ENCODE results near the gene C11orf58. TPM values are rescaled to one million over a fixed set of nuclear protein-coding genes. Genes with fewer than 3 reads are reported as not detected.

C11orf58 gene
- total RNA-seq, 4 donors from 2014 or later: 144 to 202 (median 175) TPM

DNA sequence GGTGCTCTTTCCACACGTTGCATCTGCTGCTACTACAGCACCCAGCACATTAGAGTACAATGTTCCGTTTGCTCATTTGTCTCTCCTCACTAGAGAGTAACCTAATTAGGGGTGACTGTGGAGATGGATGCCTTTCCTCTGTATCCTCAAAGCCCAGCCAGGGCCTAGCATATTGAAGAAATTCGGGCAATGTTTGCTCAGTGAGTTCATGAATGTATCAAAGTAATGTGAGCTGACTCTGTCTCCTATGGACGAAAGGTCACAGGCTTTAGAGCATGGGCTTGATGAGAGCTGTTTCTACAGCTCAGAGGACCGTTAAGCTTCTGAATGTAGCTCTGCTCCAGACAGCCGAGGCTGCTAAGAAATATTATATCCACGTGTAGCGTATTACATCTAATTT is 67.5 kb downstream of the C11orf58 start:
- Histone ChIP-seq H3K27me3 (no peaks in the 10 kb centered on the region), H3K9me3 (no peaks in the 10 kb centered on the region), H3K27ac (replicated peaks in 1 of 4) (peak overlapping the region in 1 of 4 donors; percentile 58), H3K4me3 (no peak overlapping the region), H3K36me3 (peaks cover 0 to 20% (median 2%) of the 10 kb centered on the region in 4 donors), H3K4me1 (peaks cover 47 to 53% (median 48%) of the 10 kb centered on the region in 4 donors)
- WGBS: 69% methylated on average over 8 of the region's 8 CpGs
- TF ChIP-seq EP300 (IDR thresholded peaks at IDR 0.05): no peak
- no peak for TF ChIP-seq POLR2A (IDR thresholded peaks at IDR 0.05; ENCODE audit: low read depth)
- TF ChIP-seq POLR2AphosphoS5 (IDR thresholded peaks at IDR 0.05): no peak
- TF ChIP-seq, protein P1, sequence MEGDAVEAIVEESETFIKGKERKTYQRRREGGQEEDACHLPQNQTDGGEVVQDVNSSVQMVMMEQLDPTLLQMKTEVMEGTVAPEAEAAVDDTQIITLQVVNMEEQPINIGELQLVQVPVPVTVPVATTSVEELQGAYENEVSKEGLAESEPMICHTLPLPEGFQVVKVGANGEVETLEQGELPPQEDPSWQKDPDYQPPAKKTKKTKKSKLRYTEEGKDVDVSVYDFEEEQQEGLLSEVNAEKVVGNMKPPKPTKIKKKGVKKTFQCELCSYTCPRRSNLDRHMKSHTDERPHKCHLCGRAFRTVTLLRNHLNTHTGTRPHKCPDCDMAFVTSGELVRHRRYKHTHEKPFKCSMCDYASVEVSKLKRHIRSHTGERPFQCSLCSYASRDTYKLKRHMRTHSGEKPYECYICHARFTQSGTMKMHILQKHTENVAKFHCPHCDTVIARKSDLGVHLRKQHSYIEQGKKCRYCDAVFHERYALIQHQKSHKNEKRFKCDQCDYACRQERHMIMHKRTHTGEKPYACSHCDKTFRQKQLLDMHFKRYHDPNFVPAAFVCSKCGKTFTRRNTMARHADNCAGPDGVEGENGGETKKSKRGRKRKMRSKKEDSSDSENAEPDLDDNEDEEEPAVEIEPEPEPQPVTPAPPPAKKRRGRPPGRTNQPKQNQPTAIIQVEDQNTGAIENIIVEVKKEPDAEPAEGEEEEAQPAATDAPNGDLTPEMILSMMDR (IDR thresholded peaks at IDR 0.05): no peak
- intact Hi-C loops (cut with DNase I): no loop called here
- DNase-seq (ENCODE audit: extremely low spot score): no peak

DNA sequence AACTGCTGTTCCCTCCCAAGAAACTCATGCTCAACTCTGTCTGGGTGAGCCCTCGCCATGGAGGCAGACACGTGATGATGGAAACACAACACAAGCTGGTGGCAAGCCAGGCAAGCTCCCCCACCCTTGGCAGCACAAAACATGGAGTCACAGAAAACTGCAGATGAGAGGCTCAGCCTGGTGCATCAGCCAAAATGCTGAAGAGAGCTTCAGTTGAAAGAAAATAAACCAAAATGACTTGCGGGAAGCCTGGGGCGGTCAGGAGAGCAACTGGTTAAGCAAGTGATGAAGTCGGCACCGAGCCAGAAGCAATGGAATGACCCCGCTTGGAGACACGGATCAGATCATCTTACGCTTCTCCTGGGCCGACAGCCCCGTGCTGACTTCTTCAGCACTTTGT is 68.3 kb downstream of the C11orf58 start:
- H3K36me3 ChIP-seq: peaks cover 0 to 11% (median 0%) of the 10 kb centered on the region in 4 donors
- no peak overlapping the region for H3K4me3 ChIP-seq
- no peak for TF ChIP-seq EP300 (IDR thresholded peaks at IDR 0.05)
- no peak for TF ChIP-seq POLR2AphosphoS5 (IDR thresholded peaks at IDR 0.05)
- TF ChIP-seq, protein P1 (IDR thresholded peaks at IDR 0.05): no peak
- no peak for TF ChIP-seq POLR2A (IDR thresholded peaks at IDR 0.05; ENCODE audit: low read depth)
- DNase-seq (ENCODE audit: extremely low spot score): no peak
- intact Hi-C loops (cut with DNase I): no loop called here
- no peaks in the 10 kb centered on the region for H3K9me3 ChIP-seq
- peak overlapping the region in 3 of 4 donors; percentile 8 to 58 (median 9) for H3K27ac ChIP-seq (replicated peaks in 1 of 4)
- WGBS: 37% methylated on average over 9 of the region's 11 CpGs
- H3K4me1 ChIP-seq: peaks cover 49 to 57% (median 50%) of the 10 kb centered on the region in 4 donors
- H3K27me3 ChIP-seq: no peaks in the 10 kb centered on the region

DNA sequence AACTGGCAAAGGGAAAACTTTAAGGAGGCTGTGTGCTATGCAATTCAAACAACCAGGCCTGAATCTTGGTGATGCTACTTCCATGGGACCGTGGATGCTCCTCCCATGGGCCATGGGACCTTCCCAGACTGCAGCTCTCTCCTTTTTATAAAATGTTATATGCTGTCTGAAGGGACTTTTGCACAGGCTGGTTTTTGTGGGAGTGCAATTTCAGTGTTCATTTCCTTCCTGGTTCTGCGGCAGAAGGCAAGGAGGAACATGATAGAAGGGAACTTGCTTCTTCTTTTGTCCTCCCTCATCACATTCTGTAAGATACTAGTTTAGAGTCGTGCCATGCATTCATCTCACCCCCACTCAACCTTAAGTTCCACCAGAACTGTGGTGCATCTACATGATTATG is 68.9 kb downstream of the C11orf58 start:
- WGBS: 52% methylated on average over 3 of the region's 3 CpGs

More for the DNA sequence above, 68.9 kb downstream of the C11orf58 start:
- TF ChIP-seq POLR2A (IDR thresholded peaks at IDR 0.05; ENCODE audit: low read depth) (no peak), POLR2AphosphoS5 (IDR thresholded peaks at IDR 0.05) (no peak), EP300 (IDR thresholded peaks at IDR 0.05) (no peak)
- TF ChIP-seq, protein P1 (IDR thresholded peaks at IDR 0.05): no peak
- peaks cover 49 to 63% (median 50%) of the 10 kb centered on the region in 4 donors for H3K4me1 ChIP-seq
- H3K36me3 ChIP-seq: peaks cover 0 to 7% (median 0%) of the 10 kb centered on the region in 4 donors
- intact Hi-C loops (cut with DNase I): no loop called here
- no peak overlapping the region for H3K4me3 ChIP-seq
- DNase-seq (ENCODE audit: extremely low spot score): no peak
- no peaks in the 10 kb centered on the region for H3K27me3 ChIP-seq
- H3K9me3 ChIP-seq: no peaks in the 10 kb centered on the region
- peak overlapping the region in 2 of 4 donors; percentile 9 to 58 for H3K27ac ChIP-seq (replicated peaks in 1 of 4)
